ENCODE results near the gene MED26. TPM values are rescaled to one million over a fixed set of nuclear protein-coding genes. Genes with fewer than 3 reads are reported as not detected.

MED26 gene
- total and polyA plus RNA-seq, 10 of the 15 experiments (the other 5 are each of a cell fraction or from before 2014, with no cell fraction given): 1.1 to 21.4 (median 9.7) TPM

GRCh38 chr19:16584248-16585093 is 43.5 kb downstream of the MED26 start (continued):
- peak; percentile 35; the same call in 1 of the 2 replicates for TF ChIP-seq ESRRA (IDR thresholded peaks at IDR 0.05; ENCODE audit: low read length)
- TF ChIP-seq MEF2B (IDR thresholded peaks at IDR 0.05; ENCODE audit: partially characterized antibody, poor library complexity, severe bottlenecking): peak; percentile 99
- TF ChIP-seq, protein P1, sequence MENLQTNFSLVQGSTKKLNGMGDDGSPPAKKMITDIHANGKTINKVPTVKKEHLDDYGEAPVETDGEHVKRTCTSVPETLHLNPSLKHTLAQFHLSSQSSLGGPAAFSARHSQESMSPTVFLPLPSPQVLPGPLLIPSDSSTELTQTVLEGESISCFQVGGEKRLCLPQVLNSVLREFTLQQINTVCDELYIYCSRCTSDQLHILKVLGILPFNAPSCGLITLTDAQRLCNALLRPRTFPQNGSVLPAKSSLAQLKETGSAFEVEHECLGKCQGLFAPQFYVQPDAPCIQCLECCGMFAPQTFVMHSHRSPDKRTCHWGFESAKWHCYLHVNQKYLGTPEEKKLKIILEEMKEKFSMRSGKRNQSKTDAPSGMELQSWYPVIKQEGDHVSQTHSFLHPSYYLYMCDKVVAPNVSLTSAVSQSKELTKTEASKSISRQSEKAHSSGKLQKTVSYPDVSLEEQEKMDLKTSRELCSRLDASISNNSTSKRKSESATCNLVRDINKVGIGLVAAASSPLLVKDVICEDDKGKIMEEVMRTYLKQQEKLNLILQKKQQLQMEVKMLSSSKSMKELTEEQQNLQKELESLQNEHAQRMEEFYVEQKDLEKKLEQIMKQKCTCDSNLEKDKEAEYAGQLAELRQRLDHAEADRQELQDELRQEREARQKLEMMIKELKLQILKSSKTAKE (IDR thresholded peaks at IDR 0.05; ENCODE audit: low read depth, poor library complexity, severe bottlenecking): peak; percentile 100
- TF ChIP-seq RELA (IDR thresholded peaks at IDR 0.05; ENCODE audit: borderline replicate concordance, partially characterized antibody): peak; percentile 62
- TF ChIP-seq CHD1 (IDR thresholded peaks at IDR 0.05; ENCODE audit: low read depth, low read length): peak; percentile 89; the same call in 1 of the 2 replicates
- TF ChIP-seq SMAD1 (IDR thresholded peaks at IDR 0.05; ENCODE audit: low read depth, partially characterized antibody): peak; percentile 94
- TF ChIP-seq, protein P2, sequence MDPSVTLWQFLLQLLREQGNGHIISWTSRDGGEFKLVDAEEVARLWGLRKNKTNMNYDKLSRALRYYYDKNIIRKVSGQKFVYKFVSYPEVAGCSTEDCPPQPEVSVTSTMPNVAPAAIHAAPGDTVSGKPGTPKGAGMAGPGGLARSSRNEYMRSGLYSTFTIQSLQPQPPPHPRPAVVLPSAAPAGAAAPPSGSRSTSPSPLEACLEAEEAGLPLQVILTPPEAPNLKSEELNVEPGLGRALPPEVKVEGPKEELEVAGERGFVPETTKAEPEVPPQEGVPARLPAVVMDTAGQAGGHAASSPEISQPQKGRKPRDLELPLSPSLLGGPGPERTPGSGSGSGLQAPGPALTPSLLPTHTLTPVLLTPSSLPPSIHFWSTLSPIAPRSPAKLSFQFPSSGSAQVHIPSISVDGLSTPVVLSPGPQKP (IDR thresholded peaks at IDR 0.05; ENCODE audit: low read depth, low read length): peak; percentile 74

Data from GM12878 (cell line).